ENCODE data around the gene CNPPD1.

The CNPPD1 gene

DNA sequence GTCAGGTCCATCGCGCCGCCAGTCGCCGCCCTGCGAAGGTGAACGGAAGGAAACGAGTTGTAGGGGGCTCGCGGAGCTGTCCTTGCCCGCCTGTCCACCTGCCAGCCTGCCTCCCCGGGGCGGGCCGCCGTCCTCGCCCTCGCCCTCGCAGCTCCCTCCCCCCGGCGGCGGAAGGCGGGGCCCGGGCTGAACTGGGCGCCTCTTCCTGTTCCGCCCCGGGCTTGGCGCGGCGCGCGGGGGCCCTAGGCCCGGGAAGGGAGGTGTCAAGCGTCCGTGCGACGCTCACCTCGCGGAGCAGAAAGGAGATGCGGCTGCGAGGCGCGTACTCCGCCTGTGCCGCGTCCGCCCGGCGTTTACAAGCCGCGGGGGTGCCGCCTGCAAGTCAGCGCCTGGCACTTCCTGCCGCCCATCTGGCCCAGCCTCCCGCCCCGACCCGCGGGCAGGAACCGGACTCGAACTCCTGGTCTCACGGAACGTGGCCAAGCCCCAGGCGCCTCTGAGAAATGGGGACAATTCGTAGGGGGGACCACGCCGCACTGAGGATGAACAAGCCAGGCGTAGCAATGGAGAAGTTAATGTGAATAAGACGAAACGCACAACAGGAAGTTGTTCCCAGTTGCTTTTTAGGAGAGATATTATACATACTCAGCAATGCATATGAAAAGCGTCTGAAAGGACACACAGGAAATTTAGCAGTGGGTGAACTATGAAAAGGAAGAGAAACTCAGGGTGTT lies at the start of gene CNPPD1:
Gene CNPPD1 (minus strand): TSS at position 108 of the 734 bp plus-strand sequence. CDS start 97 bp downstream, at position 11.
- peak; percentile 61 to 84 (median 61) for DNase-seq (ENCODE audit: low read depth in 2 of 3, low spot score in 2 of 3)

DNA sequence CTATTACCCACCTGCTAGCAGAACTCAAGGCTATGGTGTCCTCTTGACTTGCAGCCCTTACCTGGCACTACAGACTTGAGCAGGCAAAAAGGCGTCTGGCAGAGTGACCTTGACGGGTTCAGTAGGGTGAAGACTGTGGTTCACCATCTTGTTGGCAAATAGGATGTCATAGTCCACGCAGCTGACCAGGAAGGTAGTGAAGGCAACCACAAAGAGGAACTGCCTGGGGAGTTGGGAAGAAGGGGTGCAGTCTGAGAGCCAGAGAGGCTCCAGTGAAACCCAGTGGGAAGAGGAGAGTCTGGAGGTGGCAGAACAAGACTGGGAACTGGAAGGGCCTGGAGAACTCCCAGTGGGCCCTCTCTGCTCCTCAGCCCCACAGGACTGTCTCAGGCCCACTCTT lies 48.6 kb upstream of the CNPPD1 start:
- no peak for DNase-seq (ENCODE audit: low read depth in 2 of 3, low spot score in 2 of 3)

- DNase-seq (ENCODE audit: low read depth in 2 of 3, low spot score in 2 of 3) = no peak
Measured at GRCh38 chr2:219223831-219224610, 47.3 kb upstream of the CNPPD1 start.

DNA sequence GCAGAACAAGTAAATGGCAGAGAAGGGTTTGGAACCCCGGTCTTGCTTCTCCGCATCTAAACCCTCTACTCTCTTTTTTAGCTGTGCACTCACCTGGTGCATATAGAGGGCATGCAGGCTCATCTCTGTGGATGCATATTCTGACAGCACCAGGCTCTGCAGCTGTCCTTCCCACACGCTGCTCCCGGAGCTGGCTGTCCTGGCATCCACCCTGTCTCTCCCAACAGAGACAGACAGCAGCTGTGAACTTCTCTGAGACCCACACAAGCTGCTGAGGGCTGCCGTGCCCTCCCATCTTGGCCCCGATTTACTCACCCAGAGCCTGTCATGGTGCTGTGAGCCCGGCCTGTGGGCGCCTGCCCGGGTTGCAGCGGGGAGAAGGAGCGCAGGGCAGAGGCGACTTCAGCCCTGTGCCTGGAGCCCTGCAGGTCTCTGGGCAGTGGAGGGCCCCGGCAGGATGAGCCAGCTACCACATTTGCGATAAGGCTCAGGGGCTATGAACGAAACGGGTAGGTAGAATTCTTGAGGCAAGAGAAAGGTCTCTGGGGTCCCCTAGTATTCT lies 45.3 kb upstream of the CNPPD1 start:
- DNase-seq (ENCODE audit: low read depth in 2 of 3, low spot score in 2 of 3) = no peak

- no peak for DNase-seq (ENCODE audit: low read depth in 2 of 3, low spot score in 2 of 3)
Measured at GRCh38 chr2:219220652-219221402, 44.1 kb upstream of the CNPPD1 start.

DNA sequence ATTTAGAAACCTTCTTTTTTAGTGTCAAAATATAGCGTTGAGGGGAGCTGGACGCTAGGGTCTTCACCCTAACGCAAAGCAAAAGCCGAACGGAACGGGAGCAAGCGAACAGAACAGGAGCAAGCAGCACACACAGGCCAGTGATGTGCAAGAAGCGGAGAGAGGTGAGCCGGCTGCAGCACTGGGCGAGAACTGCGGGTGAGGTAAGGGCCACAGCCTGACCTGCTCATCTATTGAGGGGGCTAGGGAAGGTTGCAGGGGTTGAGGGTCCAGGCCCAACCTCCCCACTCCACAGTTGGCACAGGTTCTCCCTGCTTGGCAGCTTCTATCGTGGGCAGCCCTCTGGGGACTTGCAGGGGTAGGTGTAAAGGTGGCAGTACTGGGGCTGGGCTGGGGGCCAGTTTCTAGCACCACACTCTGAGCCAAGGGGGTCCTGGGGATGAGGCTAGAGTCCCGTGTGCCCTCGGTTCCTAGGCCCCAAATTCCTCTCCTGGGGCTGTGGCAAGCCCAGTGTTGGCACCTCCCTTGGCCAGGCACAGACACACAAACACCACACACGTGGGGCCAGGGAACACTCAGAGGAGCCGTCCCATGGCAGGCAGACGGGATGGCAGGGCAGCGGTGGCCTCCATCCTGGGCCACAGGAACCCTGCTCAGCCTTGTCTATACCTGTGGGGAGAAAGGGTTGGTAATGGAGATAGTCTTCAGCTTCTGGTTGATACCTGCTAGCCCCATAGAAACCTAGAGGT lies 43.2 kb upstream of the CNPPD1 start:
- DNase-seq (ENCODE audit: low read depth in 2 of 3, low spot score in 2 of 3) = no peak

GRCh38 chr2:219218732-219219701 lies 42.3 kb upstream of the CNPPD1 start, which contains the start of gene ABCB6:
Gene ABCB6, minus strand, starts transcription at chr2:219218958. Its CDS starts 285 bp downstream, at chr2:219218673.
- peak; percentile 62 to 77 (median 72) for DNase-seq (ENCODE audit: low read depth in 2 of 3, low spot score in 2 of 3)

DNA sequence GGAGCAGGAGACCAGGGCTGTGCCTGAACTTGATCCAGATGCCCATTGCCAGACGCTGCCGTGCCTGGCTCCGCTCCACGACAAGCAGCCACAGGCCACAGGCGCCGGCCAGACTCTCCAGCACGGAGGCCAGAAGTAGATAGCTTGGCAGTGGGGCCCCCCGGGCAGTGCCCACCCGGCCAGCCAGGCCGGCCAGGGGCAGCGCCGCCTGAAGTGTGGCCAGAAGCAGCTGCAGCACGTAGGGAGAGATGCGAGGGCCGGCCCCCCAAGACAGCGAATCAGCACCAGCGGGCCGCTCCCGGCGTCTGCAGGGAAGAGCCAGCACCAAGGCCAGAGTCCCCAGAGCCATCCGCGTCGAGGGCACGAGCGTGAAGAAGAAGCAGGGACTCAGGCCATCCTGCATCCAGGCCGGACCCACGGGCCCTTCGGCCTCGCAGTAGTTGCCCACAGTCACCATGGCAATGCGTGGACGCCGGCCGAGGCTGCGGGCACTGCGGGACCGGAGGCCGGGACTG lies 41.5 kb upstream of the CNPPD1 start:
- DNase-seq (ENCODE audit: low read depth in 2 of 3, low spot score in 2 of 3) = no peak

DNA sequence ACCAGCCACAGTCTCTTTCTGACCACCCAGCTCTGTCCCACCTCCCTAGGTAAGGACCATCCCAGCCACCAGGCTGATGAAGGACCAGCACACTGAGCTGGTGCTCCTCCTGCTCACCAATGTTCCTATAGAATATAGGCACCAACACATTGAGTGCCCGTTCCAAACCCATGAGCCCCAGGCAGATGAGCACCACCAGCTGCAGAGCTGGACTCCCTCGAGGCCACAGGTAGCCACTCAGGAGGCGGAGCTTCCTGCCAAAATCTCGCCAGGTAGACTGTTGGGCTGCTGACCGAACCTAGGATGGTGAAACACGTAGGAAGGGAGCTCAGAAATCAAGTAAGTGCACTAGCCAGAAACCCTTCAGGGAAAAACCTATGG lies 39.8 kb upstream of the CNPPD1 start:
- DNase-seq (ENCODE audit: low read depth in 2 of 3, low spot score in 2 of 3) = no peak

- DNase-seq (ENCODE audit: low read depth in 2 of 3, low spot score in 2 of 3) = no peak
Measured at GRCh38 chr2:219215871-219216534, 39.3 kb upstream of the CNPPD1 start.

- DNase-seq (ENCODE audit: low read depth in 2 of 3, low spot score in 2 of 3) = no peak
Measured at GRCh38 chr2:219214786-219215185, 38.1 kb upstream of the CNPPD1 start.

DNA sequence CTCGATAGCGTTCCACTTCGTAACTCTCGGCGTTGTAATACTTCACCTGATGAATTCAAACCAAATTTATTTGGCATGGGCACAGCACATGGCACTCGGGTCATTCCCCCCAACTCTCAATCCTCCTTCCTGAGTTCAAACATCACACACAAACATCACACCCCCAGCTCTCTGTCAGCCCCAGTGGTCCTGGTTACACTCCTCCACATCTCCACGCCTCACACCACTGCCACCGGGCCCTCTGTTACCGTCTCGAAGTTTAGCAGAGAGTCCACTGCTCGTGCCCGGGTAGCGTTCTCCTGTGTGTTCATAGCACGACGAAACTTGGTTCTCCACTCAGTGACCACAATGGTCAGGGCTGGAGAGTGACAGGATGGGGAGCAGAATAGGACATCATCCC lies 37.4 kb upstream of the CNPPD1 start:
- DNase-seq (ENCODE audit: low read depth in 2 of 3, low spot score in 2 of 3) = no peak

- no peak for DNase-seq (ENCODE audit: low read depth in 2 of 3, low spot score in 2 of 3)
Measured at GRCh38 chr2:219213486-219214071, 36.9 kb upstream of the CNPPD1 start.

DNA sequence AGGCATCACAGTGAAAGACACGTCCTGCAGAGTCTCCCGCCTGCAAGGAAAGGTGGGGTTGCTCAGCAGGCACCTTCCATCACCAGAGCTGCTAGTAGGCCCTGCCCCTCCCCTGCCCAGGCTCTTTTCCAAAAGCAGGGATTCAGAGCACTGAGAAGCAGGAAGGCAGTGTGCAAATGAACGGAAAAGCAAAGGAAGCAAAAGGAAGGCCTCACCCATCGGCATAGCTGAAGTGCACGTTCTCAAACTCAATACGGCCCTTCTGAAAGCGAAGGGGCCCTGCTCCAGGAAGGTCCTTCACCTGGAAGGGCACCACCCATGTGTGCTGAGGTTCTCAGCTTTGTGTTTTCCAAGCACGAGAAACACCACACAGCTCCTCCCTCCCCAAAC lies 36.3 kb upstream of the CNPPD1 start:
- DNase-seq (ENCODE audit: low read depth in 2 of 3, low spot score in 2 of 3) = no peak

GRCh38 chr2:219210886-219211362 lies 34.2 kb upstream of the CNPPD1 start:
- no peak for DNase-seq (ENCODE audit: low read depth in 2 of 3, low spot score in 2 of 3)

DNA sequence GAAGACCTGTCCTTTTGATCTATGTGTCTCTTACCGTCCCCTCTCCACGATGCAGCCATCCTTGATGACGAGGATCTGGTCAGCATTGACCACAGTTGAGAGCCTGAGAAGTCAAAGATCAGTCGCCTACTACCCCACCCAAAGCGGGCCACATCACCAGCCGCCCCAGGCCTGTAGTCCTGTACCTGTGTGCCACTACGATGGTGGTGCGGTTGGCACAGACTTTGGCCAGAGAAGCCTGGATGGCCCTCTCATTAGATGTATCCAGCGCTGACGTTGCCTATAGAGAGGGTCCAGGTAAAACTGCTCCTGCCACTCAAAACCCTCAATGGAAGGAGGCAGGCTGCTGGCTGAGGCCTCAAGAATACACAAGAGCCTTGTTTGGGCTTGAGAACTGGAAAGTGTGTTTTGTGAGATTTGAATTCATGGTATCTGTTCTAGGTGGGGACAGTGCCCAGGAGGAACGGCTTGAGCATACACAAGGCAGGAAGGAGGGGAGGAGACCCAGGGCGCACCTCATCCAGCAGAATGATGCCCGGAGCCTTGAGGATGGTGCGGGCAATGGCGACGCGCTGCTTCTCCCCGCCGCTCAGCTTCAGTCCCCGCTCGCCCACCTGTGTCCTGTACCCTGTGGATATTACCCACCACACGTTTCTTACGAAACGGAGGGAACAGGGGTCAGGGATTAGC lies 33.6 kb upstream of the CNPPD1 start:
- DNase-seq (ENCODE audit: low read depth in 2 of 3, low spot score in 2 of 3) = no peak

All from activated CD8-positive, alpha-beta memory T cell treated with anti-CD3 and anti-CD28 coated beads for 48 hours (primary cell).